Muscle of back (tissue), 11 donors: ENCODE measurements around the gene ERICH3. TPM values are rescaled to one million over a fixed set of nuclear protein-coding genes. Genes with fewer than 3 reads are reported as not detected.

Source experiments
- DNase-seq, 3 donors: peaks; one replicate each; pipeline versions ENCODE4 v3.0.0 to v3.0.0-alpha.2; 2013
- polyA plus RNA-seq, 10 donors: library from polyadenylated mRNA; unstranded; fragments of 120-200 nt; gene quantifications; one replicate each; pipeline ENCODE4 v1.2.1, GENCODE V29; 2013; ENCODE audit not compliant: insufficient read length in 10 of 10

ERICH3 gene
- polyA plus RNA-seq, 10 donors: 0.04 to 0.30 (median 0.13) TPM

GRCh38 chr1:74590288-74590687 lies 83.3 kb downstream of the ERICH3 start:
- no peak for DNase-seq

DNA sequence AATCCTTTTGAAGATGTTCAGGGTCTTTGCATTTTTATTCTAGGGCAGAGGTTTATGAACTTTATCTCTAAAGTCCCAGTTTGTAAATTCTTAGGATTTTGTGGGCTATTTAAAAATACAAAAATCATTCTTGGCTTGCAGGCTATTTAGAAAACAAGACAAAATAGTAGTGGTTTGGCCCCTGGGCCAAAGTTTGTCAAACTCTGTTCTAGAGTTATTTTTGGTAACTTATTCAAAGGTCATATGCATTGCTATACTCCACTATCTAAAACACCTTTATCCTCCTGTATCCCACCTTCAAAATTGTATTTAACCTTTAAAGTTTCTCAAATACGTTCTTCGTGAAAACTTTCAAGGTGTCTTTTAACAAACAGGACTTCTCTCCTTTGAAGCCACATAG lies 85.7 kb downstream of the ERICH3 start:
- no peak for DNase-seq

DNA sequence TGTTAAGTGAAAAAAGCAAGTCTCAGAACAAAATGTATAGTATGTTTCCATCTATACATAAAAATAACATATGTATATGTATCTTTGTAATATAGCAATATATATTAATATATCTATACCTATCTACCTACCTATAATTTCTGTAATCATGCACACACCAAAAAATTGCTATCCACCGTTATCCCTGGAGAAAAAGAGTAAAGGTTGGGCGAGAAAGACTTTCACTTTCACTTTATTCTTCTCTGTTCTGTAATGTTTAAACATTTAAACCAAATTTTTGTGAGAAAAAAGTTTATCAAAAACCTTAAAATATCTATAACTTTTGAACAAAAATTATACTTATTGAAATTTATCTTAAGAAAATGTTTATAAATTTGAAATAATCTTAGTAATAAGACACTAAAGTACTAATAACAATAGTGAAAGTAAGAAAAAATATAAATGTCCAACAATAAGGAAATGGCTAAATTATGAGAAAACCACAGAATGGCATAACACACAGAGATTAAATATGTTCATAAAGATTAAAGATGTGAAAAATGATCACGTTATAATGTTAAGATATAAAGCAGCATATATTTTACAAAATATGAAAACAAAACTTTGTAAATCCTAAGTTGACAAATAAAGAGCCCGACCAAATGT lies 87.2 kb downstream of the ERICH3 start:
- no peak for DNase-seq

DNA sequence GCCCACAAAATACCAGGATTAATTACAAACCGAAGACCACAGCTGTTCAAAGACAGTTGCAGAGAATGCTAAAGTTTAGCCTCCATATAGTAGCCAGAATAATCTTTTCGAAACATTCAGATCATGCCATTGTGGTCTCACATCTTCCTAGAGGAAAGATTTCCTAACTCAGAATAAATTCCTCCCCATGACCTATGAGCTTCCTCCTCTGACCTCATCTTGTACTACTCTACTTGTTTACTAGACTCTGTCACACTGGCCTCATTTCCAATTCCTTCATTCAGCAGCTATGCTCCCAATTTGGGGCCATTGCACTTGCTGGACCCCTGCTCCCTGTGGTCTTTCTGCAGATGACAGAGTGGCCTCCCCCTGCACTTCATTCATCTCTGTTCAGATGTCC lies 89.4 kb downstream of the ERICH3 start:
- no peak for DNase-seq

GRCh38 chr1:74583397-74583796 lies 90.2 kb downstream of the ERICH3 start:
- DNase-seq: no peak

GRCh38 chr1:74579425-74579824 lies 94.2 kb downstream of the ERICH3 start:
- DNase-seq: no peak

DNA sequence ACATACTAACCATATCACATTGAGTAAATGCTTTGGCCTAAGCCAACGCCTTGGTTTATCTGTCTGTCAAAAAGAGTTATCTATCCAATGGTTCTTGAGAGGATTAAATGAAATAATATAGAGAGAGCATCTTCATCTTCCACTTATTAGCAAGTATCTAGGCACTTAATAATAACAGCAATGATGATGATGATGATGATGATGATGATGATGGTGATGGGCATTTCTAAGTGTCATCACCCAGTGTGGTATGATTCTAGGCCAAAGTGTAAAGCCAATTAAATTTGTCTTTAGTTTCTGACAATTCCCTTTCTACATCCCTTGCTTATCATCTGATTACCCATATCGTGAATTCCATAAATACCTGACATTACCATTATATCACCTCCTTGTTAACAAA lies 95.5 kb downstream of the ERICH3 start:
- no peak for DNase-seq

- peak in 1 of 3 donors; percentile 8 for DNase-seq
These were observed 101.7 kb downstream of the ERICH3 start for GRCh38 chr1:74571891-74572290.

GRCh38 chr1:74571493-74571800 lies 102.1 kb downstream of the ERICH3 start:
- DNase-seq: no peak

- DNase-seq: peak in 1 of 3 donors; percentile 6
These were observed 102.6 kb downstream of the ERICH3 start for GRCh38 chr1:74570797-74571492.

GRCh38 chr1:74549932-74550331 lies 123.7 kb downstream of the ERICH3 start:
- no peak for DNase-seq

- DNase-seq: no peak
These were observed 124.4 kb downstream of the ERICH3 start for GRCh38 chr1:74548961-74549750.

GRCh38 chr1:74545821-74546220 lies 127.8 kb downstream of the ERICH3 start:
- no peak for DNase-seq

DNA sequence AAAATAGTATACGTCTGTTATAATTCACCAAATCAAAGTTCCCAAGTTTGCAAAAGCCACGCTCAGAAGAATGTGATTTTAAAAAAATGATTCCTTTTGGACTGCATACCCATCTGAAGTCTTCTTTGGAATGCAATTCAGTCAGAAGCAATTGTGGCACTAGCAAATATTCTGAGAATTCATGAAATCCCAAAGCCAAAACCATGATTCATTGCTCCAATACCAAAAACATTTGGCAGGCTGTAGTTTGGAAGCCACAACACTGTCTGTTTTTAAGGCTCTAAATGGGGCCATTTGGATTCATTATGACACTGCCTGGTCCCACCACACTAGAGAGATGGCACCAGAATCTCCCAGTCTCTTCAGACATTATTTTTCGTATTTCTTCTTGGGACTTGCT lies 139.4 kb downstream of the ERICH3 start:
- DNase-seq: peak in 1 of 3 donors; percentile 35

- no peak for DNase-seq
These were observed 141.8 kb downstream of the ERICH3 start for GRCh38 chr1:74531796-74532195.

GRCh38 chr1:74530892-74531291 lies 142.7 kb downstream of the ERICH3 start:
- peak in 1 of 3 donors; percentile 22 for DNase-seq

GRCh38 chr1:74528123-74528522 lies 145.5 kb downstream of the ERICH3 start:
- no peak for DNase-seq

DNA sequence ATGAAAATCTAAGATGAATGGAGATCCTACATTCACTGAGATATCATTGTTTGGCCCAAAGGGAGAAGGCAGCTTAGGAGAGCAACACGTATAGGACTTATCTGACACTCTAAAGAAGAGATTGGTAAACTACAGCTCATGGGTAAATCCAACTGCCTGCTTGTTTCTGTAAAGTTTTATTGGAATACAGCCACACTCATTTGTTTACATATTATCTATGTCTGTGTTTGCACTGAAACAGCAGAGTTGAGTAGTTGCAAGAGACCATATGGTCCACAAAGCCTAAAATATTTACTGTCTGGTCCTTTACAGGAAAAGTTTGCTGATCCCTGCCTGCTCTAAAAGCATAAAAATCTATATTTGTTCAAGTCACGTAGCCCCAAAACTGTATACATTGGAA lies 146.9 kb downstream of the ERICH3 start:
- no peak for DNase-seq

DNA sequence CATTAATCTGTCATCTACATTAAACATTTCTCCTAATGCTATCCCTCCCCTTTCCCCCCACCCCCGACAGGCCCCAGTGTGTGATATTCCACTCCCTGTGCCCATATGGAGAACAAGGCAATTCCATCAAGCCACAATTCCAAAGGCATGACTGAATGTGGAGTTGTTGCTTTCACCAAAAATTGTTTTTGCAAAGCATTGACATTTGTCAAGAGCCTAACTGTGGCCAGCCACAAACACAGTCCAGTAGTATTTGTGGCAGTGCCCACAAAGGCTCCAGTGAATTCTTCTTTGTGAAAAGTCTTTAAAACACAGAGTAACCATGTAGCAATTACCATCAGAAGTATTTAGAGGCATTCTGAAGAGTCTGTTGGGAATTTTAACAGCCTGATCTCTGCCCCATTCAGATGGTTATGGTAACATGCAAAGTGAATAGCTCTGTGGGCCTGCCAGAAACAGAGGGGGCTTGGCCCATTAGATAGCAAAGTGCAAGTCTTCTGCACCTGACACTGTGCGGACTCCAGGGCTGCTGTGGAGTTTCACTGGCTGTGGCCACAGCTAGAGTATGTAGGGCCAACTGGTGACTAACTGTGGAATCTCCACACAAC lies 149.6 kb downstream of the ERICH3 start:
- no peak for DNase-seq

DNA sequence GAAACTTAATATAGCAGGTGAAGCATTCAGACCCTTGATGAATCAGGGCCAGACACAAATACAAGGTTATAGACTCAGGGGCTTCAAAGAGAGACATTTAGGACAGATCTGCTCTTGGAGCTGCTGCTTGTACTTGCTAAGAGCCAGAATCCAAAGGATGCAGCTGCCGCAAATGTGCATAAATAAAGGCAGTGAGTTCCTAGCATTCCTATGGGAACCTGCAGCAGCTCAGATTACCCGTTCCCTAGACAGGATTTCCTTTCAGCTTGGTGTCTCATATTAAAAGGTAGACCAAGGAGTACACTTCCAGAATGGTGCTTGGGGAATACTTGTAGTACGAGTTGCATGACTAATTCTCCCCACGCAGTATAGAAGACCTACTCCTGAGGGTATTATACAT lies 151.4 kb downstream of the ERICH3 start:
- peak in 1 of 3 donors; percentile 29 for DNase-seq
